PC-9 (cell line): ENCODE data around the gene CD300C.

Experiments used
- CTCF ChIP-seq: fragments of 200-600 bp; sonication (generic); conservative IDR thresholded peaks from 2 replicates; pipeline ENCODE4 v1.6.1; 2017; ENCODE audit warnings: mixed run types, antibody characterized with exemption, mild to moderate bottlenecking, moderate library complexity
- EZH2 ChIP-seq: fragments of 200-600 bp; sonication (generic); IDR thresholded peaks from 2 replicates; pipeline ENCODE4 v1.8.0; 2017; ENCODE audit warnings: antibody characterized with exemption, low read depth

- no peak for TF ChIP-seq CTCF
- no peak for TF ChIP-seq EZH2
Observed at GRCh38 chr17:74520016-74520434, 25.9 kb downstream of the CD300C start.
